GM18520 (cell line): ENCODE data around the gene NPC1L1.

Experiments used
- ATAC-seq: cut with Tn5 transposase; IDR thresholded peaks from one replicate; pipeline ENCODE4 v1.9.1; 2021; ENCODE audit not compliant: unreplicated experiment

Gene NPC1L1

DNA sequence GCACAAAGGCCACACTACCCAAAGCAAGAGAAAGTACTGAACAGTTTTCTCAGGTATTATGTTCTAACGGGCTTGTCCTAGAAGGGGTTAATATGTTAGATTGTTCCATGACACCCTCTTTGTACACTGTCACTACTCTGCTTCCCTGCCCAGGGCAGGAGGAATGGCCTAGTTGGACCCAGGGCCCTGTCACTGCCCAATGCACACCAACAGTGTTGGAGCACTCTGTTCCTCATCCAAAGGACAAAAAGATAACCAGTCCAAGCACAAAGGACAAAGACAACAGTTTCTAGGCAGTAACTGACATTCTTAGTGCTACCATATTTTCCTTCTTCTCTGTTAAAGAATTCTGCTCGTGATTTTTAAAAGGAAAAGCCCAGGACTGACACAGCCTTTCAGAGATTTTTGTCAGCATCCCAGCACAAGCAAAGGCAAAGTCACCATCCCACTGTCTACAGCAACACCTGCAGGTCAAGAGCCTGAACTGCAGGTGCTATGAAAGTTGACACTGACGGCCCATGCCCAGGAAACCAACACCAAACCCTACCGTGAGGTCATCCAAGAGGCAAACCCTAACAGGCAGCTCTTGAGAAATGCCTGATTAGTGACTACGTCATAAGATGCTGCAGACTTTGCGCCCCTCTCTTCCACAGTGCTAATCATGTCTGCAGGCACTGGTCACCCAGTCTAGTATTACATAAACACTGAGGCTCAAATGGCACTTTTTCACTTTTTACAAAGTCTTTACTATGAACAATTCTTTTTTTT is 63.9 kb downstream of the NPC1L1 start:
- ATAC-seq: peak; percentile 69

DNA sequence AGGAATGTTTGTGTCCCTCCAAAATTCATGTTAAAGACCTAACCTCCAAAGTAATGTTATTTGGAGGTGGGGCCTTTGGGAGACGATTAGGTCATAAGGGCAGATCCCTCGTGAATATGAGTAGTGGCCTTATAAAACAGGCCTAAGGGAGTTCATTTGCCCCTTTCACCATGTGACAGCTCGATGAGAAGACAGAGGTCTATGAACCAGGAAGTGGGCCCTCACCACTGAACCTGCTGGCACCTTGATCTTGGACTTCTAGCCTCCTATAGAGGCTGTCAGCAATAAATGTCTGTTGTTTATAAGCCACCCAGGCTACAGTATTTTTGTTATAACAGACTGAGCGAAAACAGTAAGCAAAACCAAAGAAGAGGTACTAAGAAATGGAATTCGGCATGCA is 64.8 kb downstream of the NPC1L1 start:
- ATAC-seq: no peak

- ATAC-seq: no peak
Measured at GRCh38 chr7:44473295-44473694, 67.8 kb downstream of the NPC1L1 start.

DNA sequence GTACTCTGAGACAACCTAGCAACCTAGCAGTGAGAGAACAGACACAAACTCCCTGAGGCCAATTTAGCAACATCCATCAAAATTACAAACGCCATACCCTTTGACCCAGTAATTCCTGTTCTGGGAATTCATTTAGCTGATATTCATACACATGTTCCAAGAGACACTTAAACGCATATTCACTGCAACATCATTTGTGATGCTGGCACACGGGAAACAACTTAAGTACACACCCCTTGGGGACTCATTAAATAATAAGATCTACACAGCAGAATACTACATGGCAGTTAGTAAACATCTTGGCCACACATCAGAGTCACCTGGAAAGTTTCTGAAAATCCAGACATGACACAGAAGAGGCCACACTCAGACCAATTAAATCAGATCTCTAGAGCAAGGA is 68.3 kb downstream of the NPC1L1 start:
- no peak for ATAC-seq

DNA sequence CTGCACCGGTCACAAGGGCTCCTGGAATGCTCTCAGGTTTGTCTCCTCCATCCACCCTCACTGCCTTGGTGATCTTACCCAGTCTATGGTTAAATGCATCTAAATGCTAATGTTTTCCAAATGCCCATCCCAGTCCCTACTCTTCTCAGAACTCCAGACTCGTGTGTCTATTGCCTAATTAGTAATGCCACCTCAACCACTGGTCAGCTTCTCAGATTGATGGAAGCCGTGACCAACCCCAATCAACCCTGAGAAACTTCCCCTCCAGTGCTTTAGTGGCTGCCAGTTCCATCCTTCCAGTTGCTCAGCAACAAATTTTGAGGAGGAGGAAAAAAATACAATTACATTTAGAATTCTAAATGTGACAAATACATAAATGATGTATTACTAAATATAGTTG is 69.3 kb downstream of the NPC1L1 start:
- ATAC-seq: no peak

DNA sequence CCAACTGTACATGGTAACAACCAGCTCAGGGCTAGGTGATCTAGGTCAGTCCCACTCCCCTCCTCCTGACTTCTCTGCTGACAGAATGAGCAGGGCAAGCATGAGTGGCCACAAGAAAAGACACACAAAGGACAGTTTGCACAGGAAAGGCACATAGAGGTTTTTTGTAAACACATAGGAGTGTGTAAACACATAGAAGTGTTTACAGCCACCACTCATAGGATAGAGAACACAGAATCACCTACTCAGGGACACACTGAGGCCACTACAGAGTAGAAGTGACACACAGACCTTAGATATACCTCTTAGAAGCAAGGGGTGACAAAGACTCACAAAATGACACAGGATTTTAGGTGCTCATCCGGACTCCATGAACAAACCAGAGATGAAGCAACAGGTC is 69.7 kb downstream of the NPC1L1 start:
- ATAC-seq: no peak

GRCh38 chr7:44470628-44471245 is 70.4 kb downstream of the NPC1L1 start:
- ATAC-seq: no peak

GRCh38 chr7:44470135-44470479 is 71.0 kb downstream of the NPC1L1 start:
- no peak for ATAC-seq

GRCh38 chr7:44469461-44470134 is 71.5 kb downstream of the NPC1L1 start:
- ATAC-seq: no peak

- ATAC-seq: no peak
Measured at GRCh38 chr7:44467217-44467548, 73.9 kb downstream of the NPC1L1 start.

- ATAC-seq: no peak
Measured at GRCh38 chr7:44466300-44467216, 74.6 kb downstream of the NPC1L1 start.

GRCh38 chr7:44465490-44465889 is 75.6 kb downstream of the NPC1L1 start:
- ATAC-seq: no peak

- no peak for ATAC-seq
Measured at GRCh38 chr7:44463169-44463808, 77.8 kb downstream of the NPC1L1 start.
